Smooth muscle cell (in vitro differentiated cells): ENCODE measurements around the gene TFR2. TPM values are rescaled to one million over a fixed set of nuclear protein-coding genes. Genes with fewer than 3 reads are reported as not detected.
A peak's percentile ranks its signal among the peaks of the same experiment; 100 is the strongest.

Source experiments
- DNase-seq: peaks from one replicate; lab custom pipeline; 2025; ENCODE audit not compliant: unreplicated experiment; lab: John Stamatoyannopoulos, UW
- H2AFZ ChIP-seq: fragments of 200-600 bp; sonication (generic); 2 replicates; pipeline ENCODE4 v1.6.0; 2016; ENCODE audit warnings: antibody characterized with exemption, low read depth, mild to moderate bottlenecking
- H3F3A ChIP-seq: fragments of 200-600 bp; sonication (generic); 2 replicates; pipeline ENCODE4 v1.6.0; 2017; ENCODE audit warnings: antibody characterized with exemption, low read depth
- H3K27ac ChIP-seq: fragments of 200-600 bp; sonication (generic); 2 replicates; pipeline ENCODE4 v1.5.1; 2016; ENCODE audit warnings: low read depth, mild to moderate bottlenecking
- H3K27me3 ChIP-seq: fragments of 200-600 bp; sonication (generic); 2 replicates; pipeline ENCODE4 v1.6.1; 2016; ENCODE audit warnings: low read depth, mild to moderate bottlenecking
- H3K36me3 ChIP-seq: fragments of 200-600 bp; sonication (generic); 2 replicates; pipeline ENCODE4 v1.5.1; 2016; ENCODE audit warnings: low read depth
- H3K4me1 ChIP-seq: fragments of 200-600 bp; sonication (generic); 2 replicates; pipeline ENCODE4 v1.5.1; 2016; ENCODE audit warnings: low read depth
- H3K4me2 ChIP-seq: fragments of 200-600 bp; sonication (generic); 2 replicates; pipeline ENCODE4 v1.6.0; 2016; ENCODE audit warnings: mild to moderate bottlenecking
- H3K4me3 ChIP-seq: fragments of 200-600 bp; sonication (generic); 2 replicates; pipeline ENCODE4 v1.5.1; 2016; ENCODE audit warnings: mild to moderate bottlenecking
- H3K79me2 ChIP-seq: fragments of 200-600 bp; sonication (generic); 2 replicates; pipeline ENCODE4 v1.6.0; 2016; ENCODE audit warnings: low read depth, mild to moderate bottlenecking
- H3K9ac ChIP-seq: fragments of 200-600 bp; sonication (generic); 2 replicates; pipeline ENCODE4 v1.6.0; 2016; ENCODE audit warnings: low read depth
- H3K9me3 ChIP-seq: fragments of 200-600 bp; sonication (generic); replicated peaks from 2 replicates; pipeline ENCODE4 v1.5.1; 2016; ENCODE audit warnings: low read depth
- H4K20me1 ChIP-seq: fragments of 200-600 bp; sonication (generic); 2 replicates; pipeline ENCODE4 v1.6.0; 2016; ENCODE audit warnings: low read depth
- CTCF ChIP-seq: fragments of 200-600 bp; sonication (generic); IDR thresholded peaks from 2 replicates; pipeline ENCODE4 v1.5.1; 2017; ENCODE audit warnings: borderline replicate concordance, mild to moderate bottlenecking, antibody characterized with exemption; ENCODE audit not compliant: insufficient read depth, poor library complexity, severe bottlenecking
- WGBS: methylation state at CpG from one replicate; pipeline ENCODE4 v1.1.7; 2016; ENCODE audit warnings: low lambda C conversion rate; 5-methylcytosine and 5-hydroxymethylcytosine counted together
- polyA plus RNA-seq: library from polyadenylated mRNA; unstranded; fragments of >200 nt; fragmentation: Nextera tagmentation; extraction: Ambion mirVana; gene quantifications from 2 replicates; pipeline ENCODE4 v1.2.1, GENCODE V29; 2016
- total RNA-seq: library from RNA; depleted of rRNA; stranded (reverse); fragments of >200 nt; gene quantifications from 2 replicates; pipeline ENCODE4 v1.2.3, GENCODE V29; 2014

Gene TFR2
- total and polyA plus RNA-seq, 2 experiments from 2014 or later: 1.9 to 3.2 TPM

- DNase-seq: no peak
- no peak overlapping the region for H3K9ac ChIP-seq
- 87% methylated on average over 8 of the region's 8 CpGs for WGBS
- H3K36me3 ChIP-seq: no peaks in the 10 kb centered on the region
- no peaks in the 10 kb centered on the region for H3K9me3 ChIP-seq
- TF ChIP-seq CTCF: no peak
- no peaks in the 10 kb centered on the region for H3K27me3 ChIP-seq
- H3K4me1 ChIP-seq: no peaks in the 10 kb centered on the region
- H3F3A ChIP-seq: no peaks in the 10 kb centered on the region
- H3K27ac ChIP-seq: no peak overlapping the region
- H4K20me1 ChIP-seq: no peaks in the 10 kb centered on the region
- no peak overlapping the region for H3K4me2 ChIP-seq
- H3K79me2 ChIP-seq: no peaks in the 10 kb centered on the region
- no peak overlapping the region for H2AFZ ChIP-seq
- H3K4me3 ChIP-seq: no peak overlapping the region
Measured at GRCh38 chr7:100621554-100621953, 19.8 kb downstream of the TFR2 start.

DNA sequence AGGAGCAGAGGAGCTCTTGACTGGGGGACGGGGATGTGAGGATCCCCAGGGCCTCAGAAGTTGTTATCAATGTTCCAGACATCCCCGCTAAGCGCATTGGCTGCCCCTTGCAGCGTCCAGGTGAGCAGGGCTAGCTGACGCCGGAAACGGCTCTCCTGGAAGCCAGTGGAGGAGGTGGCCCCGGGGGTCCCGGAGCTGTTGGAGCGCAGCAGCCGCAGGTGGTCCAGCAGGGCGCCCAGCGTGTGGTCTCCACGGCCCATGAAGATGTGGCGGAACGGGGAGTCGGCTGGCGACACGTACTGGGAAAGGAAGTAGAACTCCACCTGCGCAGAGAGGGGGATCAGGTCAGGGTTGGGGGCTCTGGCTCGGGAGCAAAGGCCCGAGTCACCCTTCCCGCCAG lies 20.5 kb downstream of the TFR2 start:
- no peaks in the 10 kb centered on the region for H3K4me1 ChIP-seq
- no peak for DNase-seq
- no peaks in the 10 kb centered on the region for H3K9me3 ChIP-seq
- H3K9ac ChIP-seq: no peak overlapping the region
- no peak overlapping the region for H3K4me2 ChIP-seq
- WGBS: 98% methylated on average over 23 of the region's 23 CpGs
- no peaks in the 10 kb centered on the region for H3K36me3 ChIP-seq
- H3F3A ChIP-seq: no peaks in the 10 kb centered on the region
- TF ChIP-seq CTCF: no peak
- H3K27me3 ChIP-seq: no peaks in the 10 kb centered on the region
- H3K4me3 ChIP-seq: no peak overlapping the region
- H2AFZ ChIP-seq: no peak overlapping the region
- H4K20me1 ChIP-seq: no peaks in the 10 kb centered on the region
- no peak overlapping the region for H3K27ac ChIP-seq
- H3K79me2 ChIP-seq: no peaks in the 10 kb centered on the region

GRCh38 chr7:100620239-100620638 lies 21.1 kb downstream of the TFR2 start:
- Histone ChIP-seq H3K9ac (no peak overlapping the region), H3F3A (no peaks in the 10 kb centered on the region), H3K27me3 (no peaks in the 10 kb centered on the region), H3K4me2 (no peak overlapping the region), H3K9me3 (no peaks in the 10 kb centered on the region), H3K4me3 (no peak overlapping the region), H2AFZ (no peak overlapping the region), H4K20me1 (no peaks in the 10 kb centered on the region), H3K79me2 (no peaks in the 10 kb centered on the region), H3K36me3 (no peaks in the 10 kb centered on the region), H3K27ac (no peak overlapping the region), H3K4me1 (no peaks in the 10 kb centered on the region)
- TF ChIP-seq CTCF: no peak
- 93% methylated on average over 6 of the region's 6 CpGs for WGBS
- DNase-seq: no peak

- Histone ChIP-seq H3K9ac (no peak overlapping the region), H3K4me1 (peaks cover 10% of the 10 kb centered on the region), H3F3A (peaks cover 7% of the 10 kb centered on the region), H3K9me3 (no peaks in the 10 kb centered on the region), H3K27me3 (no peaks in the 10 kb centered on the region), H3K36me3 (no peaks in the 10 kb centered on the region), H2AFZ (no peak overlapping the region), H4K20me1 (no peaks in the 10 kb centered on the region), H3K79me2 (no peaks in the 10 kb centered on the region), H3K4me2 (peak overlapping the region; percentile 96), H3K27ac (no peak overlapping the region), H3K4me3 (no peak overlapping the region)
- WGBS: 85% methylated on average over 6 of the region's 6 CpGs
- no peak for TF ChIP-seq CTCF
- DNase-seq: no peak
Measured at GRCh38 chr7:100614308-100614861, 27.0 kb downstream of the TFR2 start.
